ENCODE measurements around the gene GRID2IP. TPM values are rescaled to one million over a fixed set of nuclear protein-coding genes. Genes with fewer than 3 reads are reported as not detected.
"Not testable (repeated sequence)": the region's sequence is repeated elsewhere in the genome, so short reads cannot be mapped to it uniquely, and the experiment has no call there.

Gene GRID2IP
- total and polyA plus RNA-seq, 2 donors from 2014 or later: 0.11 to 0.76 TPM

DNA sequence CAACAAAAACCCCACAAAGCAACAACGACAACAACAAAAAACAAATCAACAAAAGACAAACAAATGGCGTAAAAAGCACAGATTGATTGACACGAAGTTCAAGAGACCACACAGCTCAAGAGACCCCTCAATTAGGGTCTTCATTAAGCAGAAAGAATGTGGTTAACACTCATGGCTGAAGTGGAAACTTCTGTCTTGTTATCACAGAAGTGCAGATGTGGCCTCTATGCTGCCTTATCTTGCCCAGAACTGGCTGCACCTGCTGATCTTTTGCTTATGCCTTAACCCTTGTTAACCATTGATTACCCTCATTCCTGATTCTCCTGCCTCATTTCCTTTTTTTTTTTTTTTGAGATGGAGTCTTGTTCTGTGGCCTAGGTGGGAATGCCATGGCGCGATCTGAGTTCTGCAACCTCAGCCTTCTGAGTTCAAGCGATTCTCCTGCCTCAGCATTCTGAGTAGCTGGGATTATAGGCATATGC, 100.0 kb downstream of the GRID2IP start:
- Histone ChIP-seq H3K4me1 (ENCODE audit: control insufficient read depth in 2 of 3, insufficient read depth in 2 of 3, low read depth in 1 of 3, low read length in 3 of 3) (peaks cover 0 to 7% (median 0%) of the 10 kb centered on the region in 3 donors), H3K9ac (ENCODE audit: low read length in 3 of 3) (no peak overlapping the region), H3K9me3 (ENCODE audit: control insufficient read depth in 2 of 3, insufficient read depth in 1 of 3, low read length in 3 of 3) (no peaks in the 10 kb centered on the region), H3K27ac (ENCODE audit: low read depth in 2 of 2, low read length in 2 of 2) (no peak overlapping the region), H3K27me3 (ENCODE audit: control insufficient read depth, insufficient read depth, low read length) (no peaks in the 10 kb centered on the region), H3K4me3 (ENCODE audit: low read length in 3 of 3) (no peak overlapping the region), H3K36me3 (ENCODE audit: control insufficient read depth in 2 of 3, insufficient read depth in 3 of 3, low read length in 3 of 3) (no peaks in the 10 kb centered on the region)
- TF ChIP-seq, protein P1, sequence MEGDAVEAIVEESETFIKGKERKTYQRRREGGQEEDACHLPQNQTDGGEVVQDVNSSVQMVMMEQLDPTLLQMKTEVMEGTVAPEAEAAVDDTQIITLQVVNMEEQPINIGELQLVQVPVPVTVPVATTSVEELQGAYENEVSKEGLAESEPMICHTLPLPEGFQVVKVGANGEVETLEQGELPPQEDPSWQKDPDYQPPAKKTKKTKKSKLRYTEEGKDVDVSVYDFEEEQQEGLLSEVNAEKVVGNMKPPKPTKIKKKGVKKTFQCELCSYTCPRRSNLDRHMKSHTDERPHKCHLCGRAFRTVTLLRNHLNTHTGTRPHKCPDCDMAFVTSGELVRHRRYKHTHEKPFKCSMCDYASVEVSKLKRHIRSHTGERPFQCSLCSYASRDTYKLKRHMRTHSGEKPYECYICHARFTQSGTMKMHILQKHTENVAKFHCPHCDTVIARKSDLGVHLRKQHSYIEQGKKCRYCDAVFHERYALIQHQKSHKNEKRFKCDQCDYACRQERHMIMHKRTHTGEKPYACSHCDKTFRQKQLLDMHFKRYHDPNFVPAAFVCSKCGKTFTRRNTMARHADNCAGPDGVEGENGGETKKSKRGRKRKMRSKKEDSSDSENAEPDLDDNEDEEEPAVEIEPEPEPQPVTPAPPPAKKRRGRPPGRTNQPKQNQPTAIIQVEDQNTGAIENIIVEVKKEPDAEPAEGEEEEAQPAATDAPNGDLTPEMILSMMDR (IDR thresholded peaks at IDR 0.05; ENCODE audit: borderline replicate concordance, extremely low read depth, insufficient read depth): no peak
- FAIRE-seq (no peak), DNase-seq (no peak)
- intact Hi-C loops (cut with DNase I): no loop called here

DNA sequence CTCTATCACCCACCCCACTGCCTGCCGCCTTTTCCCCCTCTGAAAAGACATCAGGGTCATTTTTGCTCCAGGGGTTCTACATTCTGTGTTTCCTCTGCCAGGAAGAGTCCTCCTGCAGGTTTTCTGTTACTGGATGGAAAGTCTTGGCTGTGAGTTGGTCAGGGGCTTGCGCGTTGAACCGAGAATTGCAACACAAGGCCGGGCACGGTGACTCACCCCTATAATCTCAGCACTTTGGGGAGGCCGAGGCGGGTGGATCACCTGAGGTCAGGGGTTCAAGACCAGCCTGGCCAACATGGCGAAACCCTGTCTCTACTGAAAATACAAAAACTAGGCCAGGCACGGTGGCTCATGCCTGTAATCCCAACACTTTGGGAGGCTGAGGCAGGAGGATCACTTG, 100.7 kb downstream of the GRID2IP start:
- FAIRE-seq; H3K4me1 ChIP-seq (ENCODE audit: control insufficient read depth in 2 of 3, insufficient read depth in 2 of 3, low read depth in 1 of 3, low read length in 3 of 3); intact Hi-C loops (cut with DNase I); H3K27me3 ChIP-seq (ENCODE audit: control insufficient read depth, insufficient read depth, low read length); H3K36me3 ChIP-seq (ENCODE audit: control insufficient read depth in 2 of 3, insufficient read depth in 3 of 3, low read length in 3 of 3); H3K9me3 ChIP-seq (ENCODE audit: control insufficient read depth in 2 of 3, insufficient read depth in 1 of 3, low read length in 3 of 3); H3K4me3 ChIP-seq (ENCODE audit: low read length in 3 of 3); H3K9ac ChIP-seq (ENCODE audit: low read length in 3 of 3); H3K27ac ChIP-seq (ENCODE audit: low read depth in 2 of 2, low read length in 2 of 2): not testable (repeated sequence)
- DNase-seq: peak in 1 of 5 donors; percentile 34

DNA sequence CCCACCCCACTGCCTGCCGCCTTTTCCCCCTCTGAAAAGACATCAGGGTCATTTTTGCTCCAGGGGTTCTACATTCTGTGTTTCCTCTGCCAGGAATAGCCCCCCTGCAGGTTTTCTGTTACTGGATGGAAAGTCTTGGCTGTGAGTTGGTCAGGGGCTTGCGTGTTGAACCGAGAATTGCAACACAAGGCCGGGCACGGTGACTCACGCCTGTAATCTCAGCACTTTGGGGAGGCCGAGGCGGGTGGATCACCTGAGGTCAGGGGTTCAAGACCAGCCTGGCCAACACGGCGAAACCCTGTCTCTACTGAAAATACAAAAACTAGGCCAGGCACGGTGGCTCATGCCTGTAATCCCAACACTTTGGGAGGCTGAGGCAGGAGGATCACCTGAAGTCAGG, 101.4 kb downstream of the GRID2IP start:
- intact Hi-C loops (cut with DNase I); H3K9ac ChIP-seq (ENCODE audit: low read length in 3 of 3); FAIRE-seq; H3K4me1 ChIP-seq (ENCODE audit: control insufficient read depth in 2 of 3, insufficient read depth in 2 of 3, low read depth in 1 of 3, low read length in 3 of 3); H3K4me3 ChIP-seq (ENCODE audit: low read length in 3 of 3); H3K36me3 ChIP-seq (ENCODE audit: control insufficient read depth in 2 of 3, insufficient read depth in 3 of 3, low read length in 3 of 3); H3K27ac ChIP-seq (ENCODE audit: low read depth in 2 of 2, low read length in 2 of 2); H3K9me3 ChIP-seq (ENCODE audit: control insufficient read depth in 2 of 3, insufficient read depth in 1 of 3, low read length in 3 of 3); H3K27me3 ChIP-seq (ENCODE audit: control insufficient read depth, insufficient read depth, low read length): not testable (repeated sequence)
- peak in 1 of 5 donors; percentile 43 for DNase-seq

DNA sequence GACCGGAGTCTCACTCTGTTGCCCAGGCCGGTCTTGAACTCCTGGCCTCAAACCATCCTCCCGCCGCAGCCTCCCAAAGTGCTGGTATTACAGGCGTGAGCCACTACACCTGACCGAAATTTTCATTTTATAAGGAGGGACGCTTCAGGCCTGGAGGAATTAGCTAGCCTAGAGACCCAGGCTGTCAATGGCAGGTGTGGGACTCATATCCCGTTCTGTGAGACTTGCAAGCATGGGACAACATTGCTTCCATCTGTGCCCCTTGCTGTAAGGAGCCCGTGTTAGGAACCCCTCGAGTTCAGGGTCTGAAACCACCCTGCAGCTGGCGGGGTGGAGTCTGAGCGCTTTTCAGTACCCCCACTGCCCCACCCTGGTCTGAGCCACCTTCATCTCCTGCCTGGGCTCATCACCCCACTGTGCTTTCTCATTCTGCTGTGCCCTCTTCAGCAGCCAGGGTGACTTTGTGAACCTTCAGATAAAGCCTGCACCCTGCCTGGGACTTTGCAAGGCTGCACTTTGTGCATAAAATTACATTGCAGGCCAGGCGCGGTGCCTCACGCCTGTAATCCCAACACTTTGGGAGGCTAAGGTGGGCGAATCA, 102.2 kb downstream of the GRID2IP start:
- no peaks in the 10 kb centered on the region for H3K27me3 ChIP-seq (ENCODE audit: control insufficient read depth, insufficient read depth, low read length)
- H3K9ac ChIP-seq (ENCODE audit: low read length in 3 of 3): no peak overlapping the region
- H3K4me3 ChIP-seq (ENCODE audit: low read length in 3 of 3): no peak overlapping the region
- peaks cover 0 to 7% (median 0%) of the 10 kb centered on the region in 3 donors for H3K4me1 ChIP-seq (ENCODE audit: control insufficient read depth in 2 of 3, insufficient read depth in 2 of 3, low read depth in 1 of 3, low read length in 3 of 3)
- intact Hi-C loops (cut with DNase I): no loop called here
- peaks cover 0 to 7% (median 0%) of the 10 kb centered on the region in 3 donors for H3K36me3 ChIP-seq (ENCODE audit: control insufficient read depth in 2 of 3, insufficient read depth in 3 of 3, low read length in 3 of 3)
- TF ChIP-seq, protein P1 (IDR thresholded peaks at IDR 0.05; ENCODE audit: borderline replicate concordance, extremely low read depth, insufficient read depth): no peak
- H3K9me3 ChIP-seq (ENCODE audit: control insufficient read depth in 2 of 3, insufficient read depth in 1 of 3, low read length in 3 of 3): no peaks in the 10 kb centered on the region
- no peak for FAIRE-seq
- DNase-seq: peak in 1 of 5 donors; percentile 55
- no peak overlapping the region for H3K27ac ChIP-seq (ENCODE audit: low read depth in 2 of 2, low read length in 2 of 2)
